K562 (cell line): ENCODE results near the gene PPFIA1. TPM values are rescaled to one million over a fixed set of nuclear protein-coding genes. Genes with fewer than 3 reads are reported as not detected.

ENCODE experiments used
- CBFA2T3 ChIP-seq: fragments of 450-650 bp; IDR thresholded peaks from 2 replicates; pipeline ENCODE4 v1.6.1; 2017
- CXXC5 ChIP-seq: fragments of 250-450 bp; sonication (Bioruptor Pico); IDR thresholded peaks from 2 replicates; pipeline ENCODE4 v1.8.0; 2022; ENCODE audit warnings: inconsistent platforms, mild to moderate bottlenecking, moderate library complexity
- GABPB1 ChIP-seq: sonication (generic); formaldehyde crosslinking; IDR thresholded peaks from 2 replicates; pipeline ENCODE4 v1.8.0; 2022; ENCODE audit warnings: mild to moderate bottlenecking, missing genetic modification reagents
- MTA2 ChIP-seq: fragments of 450-650 bp; IDR thresholded peaks from 2 replicates; pipeline ENCODE4 v1.6.1; 2016; ENCODE audit warnings: low read depth
- NR2C1 ChIP-seq, 2 experiments: fragments of 450-650 bp; IDR thresholded peaks; 2 replicates each; pipeline ENCODE4 v1.6.1; 2017; ENCODE audit warnings: mild to moderate bottlenecking in 2 of 2, antibody characterized with exemption in 1 of 2, inconsistent platforms in 1 of 2, missing compliant biosample characterization in 1 of 2, missing genetic modification characterization in 1 of 2
- NRF1 ChIP-seq, 2 experiments: fragments of 450-650 bp; IDR thresholded peaks in 1 of 2; conservative IDR thresholded peaks in 1 of 2; 2 replicates each; pipeline ENCODE4 v1.6.1; 2014; ENCODE audit warnings: mild to moderate bottlenecking in 2 of 2
- PML ChIP-seq: IDR thresholded peaks from 2 replicates; pipeline ENCODE4 v1.6.1; 2012; ENCODE audit warnings: low read length, inconsistent platforms
- YBX1 ChIP-seq: fragments of 450-650 bp; IDR thresholded peaks from 2 replicates; pipeline ENCODE4 v1.7.1; 2016; ENCODE audit warnings: mild to moderate bottlenecking
- ZBTB1 ChIP-seq: sonication (generic); formaldehyde crosslinking; IDR thresholded peaks from 2 replicates; pipeline ENCODE4 v1.8.1; 2023; ENCODE audit warnings: missing genetic modification reagents, low read depth, mild to moderate bottlenecking, borderline replicate concordance
- ZNF76 ChIP-seq: fragments of 250-450 bp; sonication (Bioruptor Pico); IDR thresholded peaks from 2 replicates; pipeline ENCODE4 v1.4.0; 2020; ENCODE audit warnings: mild to moderate bottlenecking, moderate library complexity, borderline replicate concordance
- polyA plus RNA-seq, 8 experiments: library from polyadenylated mRNA; depleted of rRNA in 4 of 8; stranded (reverse) in 5 of 8; unstranded in 3 of 8; fragments of >200 nt; fragmentation: Nextera tagmentation in 2 of 8; fragmentation: Illumina TruSeq in 1 of 8; extraction: Ambion mirVana in 2 of 8; extraction: Trizol in 1 of 8; gene quantifications; 2 replicates each; pipeline versions ENCODE4 v1.2.1 to v1.2.3, GENCODE V29; 2011 to 2014; ENCODE audit warnings: inconsistent platforms in 1 of 8, missing spikeins in 1 of 8
- total RNA-seq, 7 experiments: library from RNA; depleted of rRNA in 6 of 7; stranded (reverse); fragments of >200 nt in 6 of 7; fragmentation: Illumina TruSeq in 2 of 7; extraction: Trizol in 2 of 7; gene quantifications; 2 replicates each; pipeline versions ENCODE4 v1.2.1 to v1.2.3, GENCODE V29; 2011 to 2021; ENCODE audit warnings: low replicate concordance in 1 of 7
- TF ChIP-seq, protein P1 (sequence below): fragments of 250-450 bp; sonication (Bioruptor Pico); IDR thresholded peaks from 2 replicates; pipeline ENCODE4 v1.8.0; 2022; ENCODE audit warnings: inconsistent platforms, mild to moderate bottlenecking, moderate library complexity, borderline replicate concordance
- TF ChIP-seq, protein P2 (sequence below), 2 experiments: IDR thresholded peaks; 2 replicates each; pipeline ENCODE4 v1.6.1; 2011; ENCODE audit warnings: borderline replicate concordance in 1 of 2, control low read depth in 1 of 2, low read depth in 1 of 2, low read length in 1 of 2, mild to moderate bottlenecking in 1 of 2, mixed read lengths in 1 of 2, moderate library complexity in 1 of 2; ENCODE audit not compliant: insufficient read depth in 1 of 2, insufficient read length in 1 of 2, poor library complexity in 1 of 2, severe bottlenecking in 1 of 2; ENCODE audit errors: extremely low read depth in 1 of 2

Gene PPFIA1
- total and polyA plus RNA-seq, 9 of the 15 experiments (the other 6 are each of a cell fraction or from before 2014, with no cell fraction given) = 9.9 to 41.5 (median 28.5) TPM

GRCh38 chr11:70312401-70313357, 42.2 kb downstream of the PPFIA1 start (continued):
- no peak for TF ChIP-seq MTA2
- TF ChIP-seq GABPB1 (CRISPR knock-in tag) = no peak
- no peak for TF ChIP-seq YBX1
- peak; percentile 34; the same call in 1 of the 2 replicates for TF ChIP-seq CXXC5 (CRISPR knock-in tag)
- TF ChIP-seq CBFA2T3 = peak; percentile 79
- TF ChIP-seq ZBTB1 = no peak
- TF ChIP-seq, protein P1, sequence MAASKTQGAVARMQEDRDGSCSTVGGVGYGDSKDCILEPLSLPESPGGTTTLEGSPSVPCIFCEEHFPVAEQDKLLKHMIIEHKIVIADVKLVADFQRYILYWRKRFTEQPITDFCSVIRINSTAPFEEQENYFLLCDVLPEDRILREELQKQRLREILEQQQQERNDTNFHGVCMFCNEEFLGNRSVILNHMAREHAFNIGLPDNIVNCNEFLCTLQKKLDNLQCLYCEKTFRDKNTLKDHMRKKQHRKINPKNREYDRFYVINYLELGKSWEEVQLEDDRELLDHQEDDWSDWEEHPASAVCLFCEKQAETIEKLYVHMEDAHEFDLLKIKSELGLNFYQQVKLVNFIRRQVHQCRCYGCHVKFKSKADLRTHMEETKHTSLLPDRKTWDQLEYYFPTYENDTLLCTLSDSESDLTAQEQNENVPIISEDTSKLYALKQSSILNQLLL (CRISPR knock-in tag) = no peak
- peak; percentile 39 to 49; a peak in 2 of 4 replicates for TF ChIP-seq NRF1 (conservative IDR thresholded peaks at IDR 0.05 in 1 of 2, IDR thresholded peaks at IDR 0.05 in 1 of 2)
- TF ChIP-seq ZNF76 (CRISPR knock-in tag) = no peak
- TF ChIP-seq PML = 0 out of 2 replicates have a peak, but pooled peaks have one; percentile 11
- TF ChIP-seq NR2C1 (IDR thresholded peaks at IDR 0.05) = peak; percentile 74
- peak; percentile 68 for TF ChIP-seq NR2C1 (tag; IDR thresholded peaks at IDR 0.05)
- TF ChIP-seq, protein P2, sequence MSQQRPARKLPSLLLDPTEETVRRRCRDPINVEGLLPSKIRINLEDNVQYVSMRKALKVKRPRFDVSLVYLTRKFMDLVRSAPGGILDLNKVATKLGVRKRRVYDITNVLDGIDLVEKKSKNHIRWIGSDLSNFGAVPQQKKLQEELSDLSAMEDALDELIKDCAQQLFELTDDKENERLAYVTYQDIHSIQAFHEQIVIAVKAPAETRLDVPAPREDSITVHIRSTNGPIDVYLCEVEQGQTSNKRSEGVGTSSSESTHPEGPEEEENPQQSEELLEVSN (IDR thresholded peaks at IDR 0.05; ENCODE audit: borderline replicate concordance in 1 of 2, extremely low read depth in 1 of 2, insufficient read depth in 1 of 2, insufficient read length in 1 of 2, low read depth in 1 of 2, low read length in 1 of 2, poor library complexity in 1 of 2, severe bottlenecking in 1 of 2) = peak; percentile 40 to 59
